ENCODE measurements around the gene ADGRD1.
"Not testable (repeated sequence)": the region's sequence is repeated elsewhere in the genome, so short reads cannot be mapped to it uniquely, and the experiment has no call there.

Gene ADGRD1

DNA sequence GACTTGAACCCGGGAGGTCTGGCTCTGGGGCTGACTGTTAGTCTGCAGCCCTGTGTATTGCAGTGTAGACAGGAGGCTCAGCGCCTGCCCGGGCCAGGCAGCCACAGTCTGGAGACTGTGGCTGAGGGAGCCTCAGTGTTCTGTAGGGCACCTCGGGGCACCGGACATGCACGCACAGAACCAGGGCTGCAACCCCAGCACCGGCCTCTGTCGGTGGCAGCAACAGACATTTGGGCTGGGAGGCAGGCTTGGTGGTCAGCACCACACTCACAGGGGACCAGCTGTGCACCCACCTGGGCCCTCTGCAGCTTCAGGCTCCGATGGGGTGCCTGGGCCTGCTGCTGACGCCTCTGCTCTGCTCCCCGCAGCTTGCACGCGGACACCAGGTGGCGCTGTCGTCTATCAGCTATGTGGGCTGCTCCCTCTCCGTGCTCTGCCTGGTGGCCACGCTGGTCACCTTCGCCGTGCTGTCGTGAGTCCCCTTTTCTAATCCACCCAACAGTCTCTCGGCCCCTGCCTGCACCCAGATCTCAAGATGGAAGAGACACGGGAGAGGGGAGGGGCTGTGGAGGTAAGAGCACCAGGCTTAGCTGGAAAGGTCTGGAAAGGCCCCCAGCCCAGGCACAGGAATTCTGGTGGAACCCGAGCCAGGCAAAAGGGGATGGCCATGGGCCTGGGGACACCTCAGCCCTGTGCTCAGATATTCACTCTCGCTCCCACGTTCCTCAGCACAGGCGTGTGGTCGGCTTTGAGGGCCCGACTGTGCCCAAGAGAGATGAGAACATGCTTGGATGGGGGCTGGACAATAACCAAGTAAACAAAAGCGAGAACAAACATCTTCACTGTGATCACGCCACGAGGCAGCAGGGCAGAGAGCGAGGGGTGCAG is 151.0 kb downstream of the ADGRD1 start:
- DNase-seq (ENCODE audit: low read depth) = peak; percentile 60

- no peak for DNase-seq (ENCODE audit: low read depth)
These were observed 151.6 kb downstream of the ADGRD1 start for GRCh38 chr12:131105351-131105735.

DNA sequence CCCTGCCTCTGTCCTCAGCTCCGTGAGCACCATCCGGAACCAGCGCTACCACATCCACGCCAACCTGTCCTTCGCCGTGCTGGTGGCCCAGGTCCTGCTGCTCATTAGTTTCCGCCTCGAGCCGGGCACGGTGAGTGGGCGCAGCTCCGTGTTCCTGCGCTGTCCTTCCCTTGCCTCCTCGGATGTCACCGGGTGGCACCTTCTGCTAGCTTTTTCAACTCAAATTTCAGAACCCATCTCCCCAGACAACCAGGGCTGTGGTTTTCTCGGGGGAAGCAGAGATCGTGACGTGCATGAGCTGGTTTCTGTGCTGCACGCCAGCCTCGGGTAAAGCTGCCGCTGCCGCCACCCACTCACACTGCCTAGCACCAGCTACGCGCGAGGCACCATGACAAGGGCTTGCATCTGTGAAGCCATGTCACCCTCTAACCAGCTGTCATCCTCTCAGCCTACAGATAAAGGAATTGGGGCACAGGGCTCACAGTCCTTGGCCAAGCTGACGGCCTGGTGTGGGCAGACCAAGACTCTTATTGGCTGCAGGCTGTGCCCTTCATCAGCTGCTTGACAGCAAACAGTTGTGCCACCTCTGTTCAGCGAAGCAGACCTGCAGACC is 152.1 kb downstream of the ADGRD1 start:
- peak; percentile 5 for DNase-seq (ENCODE audit: low read depth)

DNA sequence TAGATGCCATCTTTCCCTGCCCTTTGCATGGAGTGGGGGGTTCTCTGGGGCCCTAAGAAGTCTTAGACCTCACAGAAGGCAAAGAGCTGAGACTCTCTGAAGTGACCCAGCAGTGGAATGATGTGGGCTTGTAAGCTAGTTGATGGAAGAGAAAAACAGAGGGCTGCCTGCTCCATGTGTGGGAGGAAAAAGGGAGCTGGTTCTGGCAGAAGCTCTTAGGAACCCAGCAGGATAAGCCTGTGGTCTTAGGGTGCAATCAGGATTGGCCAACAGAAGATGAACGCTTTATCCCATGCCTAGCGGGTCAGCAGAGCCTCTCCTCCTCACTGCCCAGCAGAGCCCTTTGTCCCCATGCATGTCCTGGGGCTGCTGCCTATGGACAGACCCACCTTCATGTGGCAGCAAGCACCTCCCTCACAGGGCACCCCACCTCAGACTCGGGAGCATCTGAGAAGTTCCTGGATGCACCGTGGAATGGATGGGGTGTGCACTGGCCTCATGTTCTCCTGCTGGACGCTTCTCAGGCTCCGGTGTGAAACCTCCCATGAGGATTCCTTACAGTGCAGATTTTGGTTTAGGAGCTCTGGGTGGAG is 152.7 kb downstream of the ADGRD1 start:
- DNase-seq (ENCODE audit: low read depth) = no peak

DNA sequence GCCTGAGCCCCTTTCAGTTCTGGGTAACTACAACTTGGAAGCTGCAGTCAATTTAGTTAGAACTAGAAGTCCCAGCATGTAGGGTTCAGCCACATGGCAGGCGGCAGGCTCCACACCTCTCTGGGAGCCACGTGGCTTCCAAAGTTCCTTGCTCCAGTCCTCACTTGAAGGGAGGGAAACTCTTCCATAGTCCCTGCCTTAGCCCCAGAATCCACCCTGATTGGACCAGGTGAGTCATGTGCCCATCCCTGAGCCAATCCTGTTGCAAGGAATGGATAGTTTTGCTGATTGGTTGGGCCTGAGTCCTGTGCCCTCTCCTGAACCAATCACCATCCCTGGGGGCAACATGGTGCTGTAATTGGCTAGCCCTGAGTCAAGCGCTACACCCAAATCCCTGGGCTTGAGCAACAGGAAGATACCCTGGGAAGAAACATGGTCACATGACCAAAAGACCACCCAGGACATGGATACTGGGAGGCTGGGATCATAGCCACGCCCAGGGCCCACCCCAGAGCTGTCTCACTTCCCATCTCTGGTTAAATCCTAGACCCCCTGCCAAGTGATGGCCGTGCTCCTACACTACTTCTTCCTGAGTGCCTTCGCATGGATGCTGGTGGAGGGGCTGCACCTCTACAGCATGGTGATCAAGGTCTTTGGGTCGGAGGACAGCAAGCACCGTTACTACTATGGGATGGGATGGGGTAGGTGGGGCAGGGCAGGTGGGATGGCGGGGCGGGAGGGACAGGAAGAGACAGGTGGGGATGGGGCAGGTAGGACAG is 154.7 kb downstream of the ADGRD1 start:
- DNase-seq (ENCODE audit: low read depth) = no peak

GRCh38 chr12:131111446-131111845 is 157.7 kb downstream of the ADGRD1 start:
- DNase-seq (ENCODE audit: low read depth) = no peak

GRCh38 chr12:131112021-131112420 is 158.3 kb downstream of the ADGRD1 start:
- DNase-seq (ENCODE audit: low read depth) = no peak

- DNase-seq (ENCODE audit: low read depth) = no peak
These were observed 159.1 kb downstream of the ADGRD1 start for GRCh38 chr12:131112700-131113290.

- no peak for DNase-seq (ENCODE audit: low read depth)
These were observed 160.0 kb downstream of the ADGRD1 start for GRCh38 chr12:131113568-131114270.

DNA sequence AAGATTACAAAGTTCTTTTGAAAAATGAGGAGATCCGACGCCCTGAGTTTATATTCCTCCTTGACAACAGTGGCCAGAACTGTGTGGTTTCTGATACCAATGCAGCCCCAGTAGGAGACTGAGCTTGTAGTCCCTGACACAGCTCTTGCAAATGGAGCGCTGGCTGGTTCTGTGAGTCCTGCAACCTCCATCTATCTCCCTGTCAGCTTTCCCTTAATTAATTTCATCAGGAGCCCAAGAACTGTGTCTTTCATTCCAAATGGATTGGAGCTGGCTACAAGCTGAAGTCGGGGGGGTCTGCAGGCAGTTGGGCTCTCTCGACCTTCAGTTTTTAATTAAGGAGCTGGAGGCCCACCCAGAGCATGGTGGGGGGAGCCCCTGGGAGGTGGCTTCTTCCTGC is 160.6 kb downstream of the ADGRD1 start:
- no peak for DNase-seq (ENCODE audit: low read depth)

- DNase-seq (ENCODE audit: low read depth) = no peak
These were observed 161.4 kb downstream of the ADGRD1 start for GRCh38 chr12:131114942-131115584.

GRCh38 chr12:131115766-131116467 is 162.2 kb downstream of the ADGRD1 start:
- no peak for DNase-seq (ENCODE audit: low read depth)

DNA sequence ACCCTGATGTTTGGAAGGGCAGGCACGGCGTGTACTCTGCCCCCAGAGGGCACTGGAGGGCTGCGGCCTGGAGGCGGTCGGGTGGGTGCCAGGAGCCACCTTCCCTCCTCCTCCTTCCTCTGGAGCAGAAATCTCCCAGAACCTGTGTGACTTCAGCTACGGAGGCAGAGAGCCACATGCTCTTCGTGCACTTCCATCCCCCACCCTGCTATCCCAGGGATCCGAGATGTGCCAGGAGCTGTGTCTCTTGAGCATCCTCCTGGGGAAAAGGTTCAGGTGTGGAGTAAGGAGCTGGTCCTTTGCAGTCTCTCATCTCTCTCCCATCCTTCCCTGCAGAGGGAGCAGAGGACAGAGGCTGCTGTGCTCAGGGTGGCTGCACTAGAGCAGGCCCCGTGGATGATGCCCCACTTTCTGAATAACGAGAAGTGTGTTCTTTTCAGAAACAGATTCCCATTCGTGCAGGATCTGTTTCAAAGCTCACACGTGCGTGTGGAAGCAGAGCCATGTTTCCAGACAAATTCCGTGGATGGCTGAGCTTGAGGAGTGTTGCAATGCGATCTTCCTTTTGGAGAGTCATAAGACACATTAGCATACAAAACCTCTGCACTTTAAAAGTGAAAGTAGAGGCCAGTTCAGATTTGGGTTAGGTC is 162.9 kb downstream of the ADGRD1 start:
- no peak for DNase-seq (ENCODE audit: low read depth)

DNA sequence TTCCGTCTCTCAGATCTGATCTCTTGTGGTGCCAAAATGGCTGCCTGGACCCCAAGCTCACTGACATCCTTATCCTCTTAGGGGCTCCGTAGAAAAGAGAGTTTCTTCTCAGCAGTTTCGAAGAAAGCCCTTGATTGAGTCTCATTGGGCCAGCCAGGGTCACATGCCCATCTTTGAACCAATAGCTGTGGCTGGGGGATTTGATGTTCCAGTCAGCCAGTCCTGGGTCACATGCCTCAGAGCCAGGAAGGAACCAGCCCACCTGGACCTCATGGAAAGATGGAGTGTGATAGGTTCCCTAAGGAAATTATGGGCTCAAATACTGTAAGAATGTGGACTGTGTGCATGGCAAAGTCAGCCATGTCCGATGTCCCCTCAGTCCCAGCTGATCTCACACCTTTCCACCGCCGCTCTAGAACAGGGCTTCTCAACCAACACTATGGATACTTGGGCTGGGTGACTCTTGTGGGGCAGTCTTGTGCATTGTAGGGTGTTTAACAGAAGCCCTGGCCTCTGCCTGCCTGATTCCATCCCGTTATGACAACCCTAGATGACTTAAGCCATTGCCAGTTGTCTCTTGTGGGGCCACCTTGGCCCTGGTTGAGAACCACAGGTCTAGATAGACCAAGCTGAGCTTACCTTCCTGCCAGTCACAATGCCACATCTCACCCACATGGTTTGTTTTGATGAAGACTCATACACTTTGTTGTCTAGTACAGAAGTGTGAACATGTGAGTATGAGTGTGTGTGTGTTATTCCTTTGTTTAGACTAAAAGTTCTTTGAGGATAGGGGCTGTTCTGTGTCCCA is 163.9 kb downstream of the ADGRD1 start:
- no peak for DNase-seq (ENCODE audit: low read depth)

GRCh38 chr12:131118371-131118770 is 164.7 kb downstream of the ADGRD1 start:
- no peak for DNase-seq (ENCODE audit: low read depth)

GRCh38 chr12:131119345-131119744 is 165.6 kb downstream of the ADGRD1 start:
- DNase-seq (ENCODE audit: low read depth) = not testable (repeated sequence)

- no peak for DNase-seq (ENCODE audit: low read depth)
These were observed 166.2 kb downstream of the ADGRD1 start for GRCh38 chr12:131119936-131120335.

- no peak for DNase-seq (ENCODE audit: low read depth)
These were observed 167.1 kb downstream of the ADGRD1 start for GRCh38 chr12:131120831-131121271.

Data from stimulated activated CD8-positive, alpha-beta memory T cell treated with anti-CD3 and anti-CD28 coated beads, Interleukin-15, amount 100 ng/mL, for 1 hour (primary cell).